K562 (cell line): ENCODE data around the gene VSTM1. TPM values are rescaled to one million over a fixed set of nuclear protein-coding genes. Genes with fewer than 3 reads are reported as not detected.
A peak's percentile ranks its signal among the peaks of the same experiment; 100 is the strongest.

Source experiments
- COPS2 ChIP-seq: fragments of 450-650 bp; conservative IDR thresholded peaks from 2 replicates; pipeline ENCODE4 v1.6.1; 2016; ENCODE audit warnings: mild to moderate bottlenecking, moderate library complexity
- EP400 ChIP-seq: fragments of 450-650 bp; IDR thresholded peaks from 2 replicates; pipeline ENCODE4 v1.6.1; 2017; ENCODE audit warnings: antibody characterized with exemption, mild to moderate bottlenecking, moderate library complexity
- EWSR1 ChIP-seq: fragments of 450-650 bp; IDR thresholded peaks from 2 replicates; pipeline ENCODE4 v1.6.1; 2018; ENCODE audit warnings: borderline replicate concordance, mild to moderate bottlenecking, low read depth, moderate library complexity; ENCODE audit not compliant: partially characterized antibody
- FOS ChIP-seq: IDR thresholded peaks from 3 replicates; pipeline ENCODE4 v1.6.1; 2011; ENCODE audit not compliant: insufficient read length; ENCODE audit errors: extremely low read depth
- FOSL1 ChIP-seq: fragments of 200-800 bp; sonication (Bioruptor generic); conservative IDR thresholded peaks from 2 replicates; pipeline ENCODE4 v1.6.1; 2016; ENCODE audit warnings: missing genetic modification characterization, missing compliant biosample characterization
- GATAD2B ChIP-seq: fragments of 450-650 bp; IDR thresholded peaks from 2 replicates; pipeline ENCODE4 v1.6.1; 2017; ENCODE audit warnings: mild to moderate bottlenecking, borderline replicate concordance
- HIVEP1 ChIP-seq: fragments of 250-450 bp; sonication (Bioruptor Pico); IDR thresholded peaks from 2 replicates; pipeline ENCODE4 v1.4.0; 2020; ENCODE audit warnings: mild to moderate bottlenecking
- HNRNPL ChIP-seq: fragments of 200-400 bp; formaldehyde crosslinking; IDR thresholded peaks from 2 replicates; pipeline ENCODE4 v1.6.1; 2017; ENCODE audit warnings: low read depth, mild to moderate bottlenecking, low read length
- KLF6 ChIP-seq: fragments of 250-450 bp; sonication (Bioruptor Pico); IDR thresholded peaks from 2 replicates; pipeline ENCODE4 v1.4.0; 2020; ENCODE audit warnings: mild to moderate bottlenecking, moderate library complexity, borderline replicate concordance
- PHB ChIP-seq: fragments of 250-450 bp; sonication (Bioruptor Pico); IDR thresholded peaks from 2 replicates; pipeline ENCODE4 v1.5.0; 2021
- RNF2 ChIP-seq: sonication (generic); IDR thresholded peaks from 2 replicates; pipeline ENCODE4 v1.6.1; 2016
- ZNF232 ChIP-seq: sonication (generic); formaldehyde crosslinking; IDR thresholded peaks from 2 replicates; pipeline ENCODE4 v1.8.0; 2022; ENCODE audit warnings: mild to moderate bottlenecking, missing genetic modification reagents
- ZNF274 ChIP-seq: IDR thresholded peaks from 2 replicates; pipeline ENCODE4 v1.6.1; 2011; ENCODE audit warnings: low read depth, mild to moderate bottlenecking, low read length, moderate library complexity, borderline replicate concordance
- ZNF583 ChIP-seq: fragments of 250-450 bp; sonication (Bioruptor Pico); IDR thresholded peaks from 2 replicates; pipeline ENCODE4 v1.4.0; 2020
- ZNF695 ChIP-seq: fragments of 450-650 bp; formaldehyde crosslinking; IDR thresholded peaks from 2 replicates; pipeline ENCODE4 v1.4.0; 2020; ENCODE audit warnings: mild to moderate bottlenecking, moderate library complexity
- polyA plus RNA-seq, 8 experiments: library from polyadenylated mRNA; depleted of rRNA in 4 of 8; stranded (reverse) in 5 of 8; unstranded in 3 of 8; fragments of >200 nt; fragmentation: Nextera tagmentation in 2 of 8; fragmentation: Illumina TruSeq in 1 of 8; extraction: Ambion mirVana in 2 of 8; extraction: Trizol in 1 of 8; gene quantifications; 2 replicates each; pipeline versions ENCODE4 v1.2.1 to v1.2.3, GENCODE V29; 2011 to 2014; ENCODE audit warnings: inconsistent platforms in 1 of 8, missing spikeins in 1 of 8
- total RNA-seq, 7 experiments: library from RNA; depleted of rRNA in 6 of 7; stranded (reverse); fragments of >200 nt in 6 of 7; fragmentation: Illumina TruSeq in 2 of 7; extraction: Trizol in 2 of 7; gene quantifications; 2 replicates each; pipeline versions ENCODE4 v1.2.1 to v1.2.3, GENCODE V29; 2011 to 2021; ENCODE audit warnings: low replicate concordance in 1 of 7
- TF ChIP-seq, protein P1 (sequence below): sonication (generic); formaldehyde crosslinking; IDR thresholded peaks from 2 replicates; pipeline ENCODE4 v1.8.0; 2022; ENCODE audit warnings: mild to moderate bottlenecking, missing genetic modification reagents
- TF ChIP-seq, protein P2 (sequence below): fragments of 250-450 bp; sonication (Bioruptor Pico); IDR thresholded peaks from 2 replicates; pipeline ENCODE4 v1.5.0; 2021
- TF ChIP-seq, protein P3 (sequence below), 2 experiments: fragments of 250-450 bp in 1 of 2; fragments of 450-650 bp in 1 of 2; sonication (Bioruptor Pico) in 1 of 2; IDR thresholded peaks; 2 replicates each; pipeline versions ENCODE4 v1.6.1 to v1.8.0; 2016 to 2021; ENCODE audit warnings: mild to moderate bottlenecking in 2 of 2, moderate library complexity in 2 of 2, missing compliant biosample characterization in 1 of 2, missing genetic modification characterization in 1 of 2
- TF ChIP-seq, protein P4 (sequence below): sonication (generic); formaldehyde crosslinking; IDR thresholded peaks from 2 replicates; pipeline ENCODE4 v1.9.0; 2022; ENCODE audit warnings: mild to moderate bottlenecking, missing genetic modification reagents

The VSTM1 gene
- total and polyA plus RNA-seq, 9 of the 15 experiments (the other 6 are each of a cell fraction or from before 2014, with no cell fraction given): not detected

DNA sequence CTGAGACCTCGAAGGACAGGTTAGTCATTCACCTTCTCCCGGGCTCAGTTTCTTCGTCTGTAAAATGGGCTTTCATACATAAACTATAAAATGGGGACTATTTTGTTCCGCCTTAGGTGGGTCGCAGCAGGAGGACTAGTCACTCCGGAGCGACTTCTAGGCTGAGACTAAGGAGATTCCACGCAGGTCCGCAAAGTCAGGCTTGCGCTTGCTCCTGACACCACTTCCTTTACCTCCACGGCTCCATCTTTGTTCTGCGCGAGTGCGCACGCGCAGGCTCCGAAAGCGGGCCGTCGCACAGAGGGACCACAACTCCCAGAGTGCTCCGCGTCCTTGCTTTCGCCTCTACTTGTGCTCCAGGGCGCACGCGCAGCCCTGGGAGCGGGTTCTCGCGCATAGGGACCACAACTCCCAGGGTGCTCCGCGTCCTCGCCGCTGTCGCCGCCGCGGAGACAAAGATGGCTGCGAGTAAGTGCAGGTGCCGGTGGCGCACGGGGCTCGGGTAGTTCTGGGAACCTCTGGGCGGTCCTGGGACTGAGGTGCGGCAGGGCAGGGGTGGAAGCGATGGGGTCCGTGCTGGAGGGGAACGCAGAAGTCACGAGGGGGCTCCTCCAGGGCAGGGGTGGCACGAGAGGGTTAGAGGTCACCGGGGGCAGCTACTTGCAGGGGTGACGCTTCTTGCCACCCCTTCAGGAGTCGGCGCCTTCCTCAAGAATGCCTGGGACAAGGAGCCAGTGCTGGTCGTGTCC is 38.9 kb upstream of the VSTM1 start, which contains the start of gene NDUFA3 (continued):
- TF ChIP-seq, protein P1, sequence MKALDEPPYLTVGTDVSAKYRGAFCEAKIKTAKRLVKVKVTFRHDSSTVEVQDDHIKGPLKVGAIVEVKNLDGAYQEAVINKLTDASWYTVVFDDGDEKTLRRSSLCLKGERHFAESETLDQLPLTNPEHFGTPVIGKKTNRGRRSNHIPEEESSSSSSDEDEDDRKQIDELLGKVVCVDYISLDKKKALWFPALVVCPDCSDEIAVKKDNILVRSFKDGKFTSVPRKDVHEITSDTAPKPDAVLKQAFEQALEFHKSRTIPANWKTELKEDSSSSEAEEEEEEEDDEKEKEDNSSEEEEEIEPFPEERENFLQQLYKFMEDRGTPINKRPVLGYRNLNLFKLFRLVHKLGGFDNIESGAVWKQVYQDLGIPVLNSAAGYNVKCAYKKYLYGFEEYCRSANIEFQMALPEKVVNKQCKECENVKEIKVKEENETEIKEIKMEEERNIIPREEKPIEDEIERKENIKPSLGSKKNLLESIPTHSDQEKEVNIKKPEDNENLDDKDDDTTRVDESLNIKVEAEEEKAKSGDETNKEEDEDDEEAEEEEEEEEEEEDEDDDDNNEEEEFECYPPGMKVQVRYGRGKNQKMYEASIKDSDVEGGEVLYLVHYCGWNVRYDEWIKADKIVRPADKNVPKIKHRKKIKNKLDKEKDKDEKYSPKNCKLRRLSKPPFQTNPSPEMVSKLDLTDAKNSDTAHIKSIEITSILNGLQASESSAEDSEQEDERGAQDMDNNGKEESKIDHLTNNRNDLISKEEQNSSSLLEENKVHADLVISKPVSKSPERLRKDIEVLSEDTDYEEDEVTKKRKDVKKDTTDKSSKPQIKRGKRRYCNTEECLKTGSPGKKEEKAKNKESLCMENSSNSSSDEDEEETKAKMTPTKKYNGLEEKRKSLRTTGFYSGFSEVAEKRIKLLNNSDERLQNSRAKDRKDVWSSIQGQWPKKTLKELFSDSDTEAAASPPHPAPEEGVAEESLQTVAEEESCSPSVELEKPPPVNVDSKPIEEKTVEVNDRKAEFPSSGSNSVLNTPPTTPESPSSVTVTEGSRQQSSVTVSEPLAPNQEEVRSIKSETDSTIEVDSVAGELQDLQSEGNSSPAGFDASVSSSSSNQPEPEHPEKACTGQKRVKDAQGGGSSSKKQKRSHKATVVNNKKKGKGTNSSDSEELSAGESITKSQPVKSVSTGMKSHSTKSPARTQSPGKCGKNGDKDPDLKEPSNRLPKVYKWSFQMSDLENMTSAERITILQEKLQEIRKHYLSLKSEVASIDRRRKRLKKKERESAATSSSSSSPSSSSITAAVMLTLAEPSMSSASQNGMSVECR (CRISPR knock-in tag): 0 out of 2 replicates have a peak, but pooled peaks have one; percentile 28
- TF ChIP-seq HNRNPL (no peak), ZNF695 (CRISPR knock-in tag) (no peak), PHB (CRISPR knock-in tag) (no peak), KLF6 (CRISPR knock-in tag) (0 out of 2 replicates have a peak, but pooled peaks have one; percentile 20), RNF2 (no peak), FOSL1 (tag) (no peak), EWSR1 (no peak), ZNF583 (no peak), FOS (no peak), ZNF232 (CRISPR knock-in tag) (no peak), GATAD2B (no peak), ZNF274 (no peak), EP400 (peak; percentile 70; the same call in 1 of the 2 replicates), COPS2 (no peak), HIVEP1 (CRISPR knock-in tag) (no peak)
- TF ChIP-seq, protein P2, sequence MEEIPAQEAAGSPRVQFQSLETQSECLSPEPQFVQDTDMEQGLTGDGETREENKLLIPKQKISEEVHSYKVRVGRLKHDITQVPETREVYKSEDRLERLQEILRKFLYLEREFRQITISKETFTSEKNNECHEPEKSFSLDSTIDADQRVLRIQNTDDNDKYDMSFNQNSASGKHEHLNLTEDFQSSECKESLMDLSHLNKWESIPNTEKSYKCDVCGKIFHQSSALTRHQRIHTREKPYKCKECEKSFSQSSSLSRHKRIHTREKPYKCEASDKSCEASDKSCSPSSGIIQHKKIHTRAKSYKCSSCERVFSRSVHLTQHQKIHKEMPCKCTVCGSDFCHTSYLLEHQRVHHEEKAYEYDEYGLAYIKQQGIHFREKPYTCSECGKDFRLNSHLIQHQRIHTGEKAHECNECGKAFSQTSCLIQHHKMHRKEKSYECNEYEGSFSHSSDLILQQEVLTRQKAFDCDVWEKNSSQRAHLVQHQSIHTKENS (CRISPR knock-in tag): no peak
- TF ChIP-seq, protein P3, sequence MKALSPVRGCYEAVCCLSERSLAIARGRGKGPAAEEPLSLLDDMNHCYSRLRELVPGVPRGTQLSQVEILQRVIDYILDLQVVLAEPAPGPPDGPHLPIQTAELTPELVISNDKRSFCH (CRISPR knock-in tag; IDR thresholded peaks at IDR 0.05): no peak
- TF ChIP-seq, protein P3 (tag; IDR thresholded peaks at IDR 0.05): no peak; the same call in 1 of the 2 replicates
- TF ChIP-seq, protein P4, sequence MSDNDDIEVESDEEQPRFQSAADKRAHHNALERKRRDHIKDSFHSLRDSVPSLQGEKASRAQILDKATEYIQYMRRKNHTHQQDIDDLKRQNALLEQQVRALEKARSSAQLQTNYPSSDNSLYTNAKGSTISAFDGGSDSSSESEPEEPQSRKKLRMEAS (CRISPR knock-in tag): peak; percentile 50
